HG03060 (cell line): ENCODE results near the gene TSEN2.
"Not testable (repeated sequence)": the region's sequence is repeated elsewhere in the genome, so short reads cannot be mapped to it uniquely, and the experiment has no call there.

Experiments
- ATAC-seq: cut with Tn5 transposase; IDR thresholded peaks from one replicate; pipeline ENCODE4 v1.9.1; 2021; ENCODE audit warnings: low read depth, moderate number of reproducible peaks; ENCODE audit not compliant: unreplicated experiment

TSEN2 gene

DNA sequence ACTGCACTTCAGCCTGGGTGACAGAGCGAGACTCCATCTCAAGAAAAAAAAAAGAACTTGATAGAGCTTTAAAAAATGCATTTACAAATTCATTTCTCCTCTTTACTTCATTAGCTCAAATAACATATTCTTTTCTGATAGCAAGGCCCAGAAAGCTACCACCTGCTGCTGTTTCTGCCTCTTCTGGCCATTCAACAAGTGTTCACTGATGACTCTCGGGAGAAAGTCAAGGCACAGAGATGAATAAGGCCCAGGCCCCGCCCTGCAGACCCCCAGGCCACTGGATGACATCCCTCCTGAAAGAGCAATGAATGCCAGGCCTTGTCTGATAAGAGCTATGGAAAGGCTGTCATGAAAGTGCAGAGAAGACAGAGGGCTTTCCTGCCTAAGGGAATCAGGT, 13.6 kb upstream of the TSEN2 start:
- ATAC-seq = no peak

DNA sequence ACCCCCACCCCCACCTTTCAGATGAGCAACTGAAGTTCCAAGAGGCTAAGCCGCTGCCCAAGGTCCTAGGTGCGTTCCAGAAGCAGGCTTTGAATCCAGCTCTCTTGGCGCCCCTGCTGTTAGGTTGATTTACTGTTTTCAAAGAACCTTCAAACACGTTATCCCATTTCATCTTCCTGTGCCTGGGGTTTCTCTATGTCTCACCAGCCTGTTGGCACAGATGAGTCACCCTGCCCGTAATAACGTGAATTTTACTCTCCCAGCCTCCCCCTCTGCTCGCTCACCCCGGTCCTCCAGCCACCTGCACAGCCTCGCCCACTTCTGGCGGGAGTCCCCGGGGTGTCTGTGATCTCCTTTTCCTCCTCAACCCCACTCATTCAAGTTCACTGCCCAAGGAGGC, 13.0 kb upstream of the TSEN2 start:
- ATAC-seq = no peak

DNA sequence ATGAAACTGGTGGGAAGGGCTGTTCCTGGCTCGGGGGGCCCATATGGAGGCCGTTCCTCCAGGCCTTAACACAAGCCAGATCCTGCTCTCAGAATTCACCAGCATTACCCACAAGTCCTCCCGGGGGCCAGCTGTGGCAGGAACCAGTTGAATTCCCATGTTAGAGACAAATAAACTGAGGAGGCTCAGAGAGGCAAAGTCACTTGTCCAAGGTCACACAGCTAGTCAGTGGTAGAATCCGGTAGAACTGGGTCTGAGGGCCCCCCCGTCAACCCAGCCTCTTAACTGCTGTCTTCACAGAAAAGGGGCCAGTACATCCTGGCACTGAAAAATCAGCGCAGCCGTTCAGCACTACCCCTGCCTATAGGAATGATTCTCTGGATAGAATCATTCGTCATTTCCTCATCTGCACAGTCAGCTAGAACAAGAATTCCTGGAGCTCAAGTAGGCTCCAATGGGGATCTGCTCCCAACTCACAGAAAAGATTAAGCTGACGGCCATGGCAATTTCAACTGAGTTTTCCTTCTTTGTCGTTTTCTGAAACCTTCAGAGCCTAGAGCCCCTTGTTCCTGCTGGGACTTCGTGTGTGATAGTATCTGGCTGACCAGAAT, 12.2 kb upstream of the TSEN2 start:
- ATAC-seq = no peak

DNA sequence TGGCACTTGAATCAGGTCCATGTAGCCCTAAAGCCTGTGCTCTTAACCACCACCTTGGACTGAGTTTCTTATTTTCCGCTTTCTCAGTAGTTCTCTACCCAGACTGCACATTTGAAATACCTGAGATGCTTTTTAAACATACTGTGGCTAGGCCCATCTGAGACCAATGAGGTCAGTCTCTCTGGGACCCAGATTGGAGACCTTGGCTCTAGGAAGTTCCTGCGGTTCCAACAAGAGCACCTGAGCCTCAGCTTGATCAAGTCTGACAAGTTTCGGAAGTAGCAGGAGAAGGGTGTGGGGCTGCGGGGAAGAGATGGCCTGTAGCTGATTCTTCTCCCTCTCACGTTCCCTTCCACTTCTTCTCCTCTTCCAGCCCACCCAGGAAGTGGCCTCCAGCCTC, 11.5 kb upstream of the TSEN2 start:
- no peak for ATAC-seq

DNA sequence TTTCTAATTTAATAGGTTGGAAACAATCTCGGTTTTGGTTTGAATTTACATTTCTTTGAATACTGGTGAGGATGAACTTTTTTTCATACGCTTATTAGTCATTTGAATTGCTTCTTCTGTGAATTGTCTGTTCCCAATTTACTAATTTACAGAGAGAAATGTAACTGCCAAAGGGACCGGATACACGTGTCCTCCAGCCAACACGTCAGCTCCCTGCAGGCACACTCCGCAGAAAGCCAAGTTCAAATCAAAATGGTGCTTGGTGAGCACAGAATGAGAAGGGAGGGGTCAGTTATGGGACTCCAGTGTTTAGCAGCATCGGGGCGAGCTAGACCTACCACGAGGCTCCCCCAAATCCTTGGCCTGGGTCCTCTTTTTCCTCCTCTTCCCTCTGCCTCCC, 10.8 kb upstream of the TSEN2 start:
- ATAC-seq = no peak

DNA sequence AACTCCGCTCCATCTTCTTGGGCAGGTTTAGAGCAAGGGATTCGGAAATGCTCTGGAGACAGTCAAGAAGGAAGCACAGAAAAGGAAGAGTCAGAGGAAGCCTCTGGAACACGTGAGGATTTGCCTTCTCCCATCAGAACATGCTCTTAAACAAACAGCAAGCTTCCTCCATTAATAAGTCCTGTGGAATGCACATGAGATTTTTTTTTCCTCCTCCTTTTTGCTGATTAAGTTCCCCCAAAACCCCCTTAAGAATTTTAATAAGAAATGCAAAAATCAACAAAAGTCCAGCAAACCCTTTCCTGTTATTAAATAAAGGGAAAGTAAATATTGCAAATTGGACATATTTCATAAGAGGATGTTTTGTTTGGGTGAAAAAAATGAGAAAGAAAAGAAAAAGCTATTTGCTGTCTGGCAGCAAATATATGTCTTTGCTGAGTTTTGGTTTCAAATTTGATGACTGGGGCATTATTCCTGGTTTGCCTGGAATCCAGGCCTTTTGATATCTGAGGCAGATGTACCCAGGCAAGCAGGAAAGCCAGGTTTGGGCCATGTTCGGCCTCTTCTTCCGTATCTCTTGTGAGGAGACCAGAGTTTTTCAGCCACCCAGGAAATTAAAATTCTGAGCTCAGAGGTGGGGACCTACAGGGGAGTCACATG, 7.9 kb upstream of the TSEN2 start:
- no peak for ATAC-seq

DNA sequence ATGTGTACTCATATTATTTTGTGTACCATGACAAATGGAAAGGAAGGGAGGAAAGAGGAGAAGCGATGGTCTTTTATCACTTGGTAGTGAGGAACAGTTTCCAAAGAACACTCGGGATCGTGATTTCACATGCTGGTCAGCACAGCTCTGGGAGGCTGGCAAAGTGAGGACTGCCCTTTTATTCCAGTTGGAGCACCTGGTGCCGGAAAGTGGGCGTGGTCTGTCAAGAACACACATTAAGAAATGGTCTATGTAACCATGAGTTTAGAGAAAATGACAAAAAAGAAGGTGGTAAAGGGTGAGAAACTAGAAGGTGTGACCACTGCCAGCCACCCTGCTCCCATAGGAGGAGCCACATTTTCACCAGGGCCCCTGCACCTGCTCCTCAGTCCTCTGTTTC, 7.0 kb upstream of the TSEN2 start:
- ATAC-seq = no peak

DNA sequence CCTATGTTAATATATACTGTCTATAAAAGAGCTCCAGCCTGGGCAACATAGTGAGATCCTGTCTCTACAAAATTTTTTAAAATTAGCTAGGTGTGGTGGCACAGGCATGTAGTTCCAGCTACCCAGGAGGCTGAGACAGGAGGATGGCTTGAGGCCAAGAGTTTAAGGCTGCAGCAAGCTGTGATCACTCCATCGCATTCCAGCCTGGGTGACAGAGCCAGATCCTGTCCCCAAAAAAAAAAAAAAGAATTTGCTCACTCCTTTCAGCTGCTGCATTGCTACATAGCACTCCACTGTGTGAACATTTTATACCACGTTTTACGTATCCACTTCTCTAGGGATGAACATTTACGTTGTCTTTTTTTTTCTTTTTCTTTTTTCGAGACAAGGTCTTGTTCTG, 6.0 kb upstream of the TSEN2 start:
- no peak for ATAC-seq

DNA sequence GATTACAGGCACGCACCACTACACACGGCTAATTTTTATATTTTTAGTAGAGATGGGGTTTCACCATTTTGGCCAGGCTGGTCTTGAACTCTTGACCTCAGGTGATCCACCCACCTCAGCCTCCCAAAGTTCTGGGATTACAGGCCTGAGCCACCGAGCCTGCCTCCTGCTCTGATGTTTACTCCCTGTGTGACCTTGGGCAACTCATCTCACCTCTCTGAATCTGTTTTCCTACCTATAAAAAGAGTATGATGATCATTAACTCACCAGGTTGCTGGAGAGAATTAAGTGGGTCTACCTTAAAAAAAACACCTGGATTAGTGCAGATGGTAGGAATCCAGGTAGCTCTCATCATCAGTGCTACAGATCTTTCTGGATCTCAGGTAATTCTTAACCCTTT, 5.1 kb upstream of the TSEN2 start:
- ATAC-seq = not testable (repeated sequence)

DNA sequence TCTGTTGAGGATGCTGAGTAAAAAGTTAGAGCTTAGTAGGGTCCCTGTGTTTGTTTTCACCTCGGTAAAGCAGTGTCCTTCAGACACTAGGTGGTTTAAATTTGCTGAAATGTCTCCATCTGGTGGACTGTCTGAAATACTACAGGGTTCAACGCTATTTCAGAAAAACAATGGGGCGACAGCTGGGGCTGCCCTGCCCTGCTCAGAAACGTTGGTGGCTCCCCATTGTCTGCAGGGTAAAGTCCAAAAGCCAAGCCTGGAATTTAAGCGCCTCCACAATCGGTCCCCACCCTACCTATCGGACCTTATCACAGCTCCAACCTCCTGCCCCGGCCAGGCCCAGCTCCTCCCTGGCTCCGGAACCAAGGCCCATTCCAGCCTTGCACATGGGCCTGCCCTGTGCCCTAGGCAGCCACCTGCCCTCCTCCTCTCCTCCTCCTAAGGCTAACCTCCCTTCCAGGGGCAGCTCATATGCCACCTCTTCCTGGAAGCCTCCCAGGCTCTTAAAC, 4.3 kb upstream of the TSEN2 start:
- no peak for ATAC-seq

DNA sequence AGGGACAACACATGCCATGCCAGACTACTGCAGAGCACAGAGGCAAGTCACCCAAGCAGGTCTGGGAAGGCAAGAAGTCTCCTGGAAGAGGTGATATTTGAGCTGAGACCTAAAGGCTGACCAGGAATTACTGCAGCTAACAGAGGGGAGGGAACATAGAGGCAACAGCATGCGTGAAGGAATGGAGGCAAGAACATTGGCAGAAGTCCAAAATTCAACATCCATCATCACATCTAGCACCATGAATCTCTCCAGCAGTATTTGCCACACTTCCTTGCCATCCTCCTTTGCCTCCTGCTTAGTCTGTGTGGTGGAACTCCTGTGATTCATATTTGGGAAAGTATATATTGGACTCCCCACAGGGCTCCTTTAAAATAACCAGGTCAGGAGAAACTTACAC, 870 bp upstream of the TSEN2 start:
- ATAC-seq = no peak

DNA sequence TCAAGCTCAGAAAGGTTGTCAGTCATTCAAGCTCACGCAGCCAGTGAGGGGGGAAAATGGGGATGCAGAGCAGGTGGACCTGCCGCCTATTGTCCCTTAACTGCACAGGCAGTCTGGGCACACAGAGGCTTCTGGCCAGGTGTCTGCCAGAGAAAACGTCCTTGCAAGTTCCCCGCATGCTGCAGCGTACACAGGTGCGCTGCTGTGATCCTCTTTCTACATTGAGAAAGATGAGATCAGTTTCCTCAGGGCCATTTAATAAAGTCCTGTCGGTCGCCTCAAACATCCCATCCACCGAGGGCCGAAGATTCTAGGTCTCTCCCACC, 445 bp upstream of the TSEN2 start:
- no peak for ATAC-seq

DNA sequence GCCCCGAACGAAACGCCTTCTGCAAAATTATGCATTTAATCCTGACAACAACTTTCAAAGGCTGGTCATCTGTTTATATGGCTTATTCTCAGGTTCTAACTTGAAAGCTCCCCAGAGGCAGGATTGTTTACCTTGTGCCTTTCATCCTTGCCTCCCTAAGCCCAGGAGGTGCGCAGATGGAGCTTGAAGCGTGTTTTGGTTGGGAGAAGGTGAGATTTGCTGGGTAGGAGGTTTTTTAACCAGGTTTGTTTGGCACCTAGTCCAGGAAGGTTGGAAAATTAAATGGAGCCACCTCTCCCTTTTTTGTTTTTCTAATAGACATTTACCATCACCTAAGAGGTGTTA, 675 bp downstream of the TSEN2 start:
- ATAC-seq = no peak

DNA sequence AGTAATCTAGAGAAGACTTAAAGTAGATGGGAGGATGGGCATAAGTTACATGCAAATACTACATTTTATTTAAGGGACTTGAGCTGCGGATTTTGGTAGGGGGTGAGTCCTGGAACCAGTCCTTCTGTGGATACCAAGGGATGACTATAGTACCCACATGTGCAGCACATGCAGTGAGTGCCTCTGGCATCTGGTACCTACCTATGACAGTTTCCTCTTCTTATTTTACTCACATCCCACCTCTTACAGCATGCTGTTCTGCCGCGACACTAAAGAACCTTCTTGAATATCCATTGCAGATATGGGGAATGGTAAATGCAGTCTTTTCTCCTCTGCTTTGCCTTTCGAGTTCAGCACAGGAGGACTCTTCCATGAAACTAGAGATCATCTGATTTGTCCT, 1.7 kb downstream of the TSEN2 start:
- ATAC-seq = no peak

DNA sequence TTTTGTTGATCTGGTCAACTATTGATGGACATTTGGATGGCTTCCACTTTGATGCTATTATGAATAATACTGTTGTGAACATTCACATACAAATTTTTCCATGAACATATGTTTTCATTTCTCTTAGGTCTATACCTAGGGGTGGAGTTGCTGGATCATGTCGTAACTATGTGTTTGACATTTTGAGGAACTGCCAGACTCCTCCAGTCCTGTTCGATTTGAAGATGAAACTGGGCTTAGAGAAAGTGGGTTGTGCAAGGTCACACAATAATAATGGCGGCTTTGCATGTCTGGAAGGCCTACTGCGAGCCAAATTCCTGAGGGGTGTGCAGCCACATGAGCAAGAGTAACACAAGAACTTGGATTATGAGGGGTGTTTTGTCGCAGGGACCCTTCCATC, 2.6 kb downstream of the TSEN2 start:
- ATAC-seq = no peak

DNA sequence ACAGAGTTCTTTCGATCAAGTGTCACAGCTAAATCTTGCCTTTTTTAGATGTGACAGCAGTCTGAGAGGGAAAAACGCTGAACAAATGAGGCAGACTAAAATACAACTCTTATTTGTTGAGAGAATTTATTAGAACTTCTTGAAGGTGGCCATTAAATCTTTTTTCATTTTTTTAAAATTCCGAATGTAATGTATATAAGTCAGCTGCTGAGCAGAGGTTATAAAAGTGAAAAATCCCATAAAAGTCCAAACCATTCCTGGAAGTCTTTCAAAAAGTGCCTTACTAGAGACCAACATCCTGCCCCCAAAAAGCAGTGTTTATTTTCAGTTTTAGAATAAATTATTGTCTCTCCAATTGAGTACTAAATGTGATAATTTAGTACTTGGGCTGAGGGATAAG, 3.1 kb downstream of the TSEN2 start:
- no peak for ATAC-seq

DNA sequence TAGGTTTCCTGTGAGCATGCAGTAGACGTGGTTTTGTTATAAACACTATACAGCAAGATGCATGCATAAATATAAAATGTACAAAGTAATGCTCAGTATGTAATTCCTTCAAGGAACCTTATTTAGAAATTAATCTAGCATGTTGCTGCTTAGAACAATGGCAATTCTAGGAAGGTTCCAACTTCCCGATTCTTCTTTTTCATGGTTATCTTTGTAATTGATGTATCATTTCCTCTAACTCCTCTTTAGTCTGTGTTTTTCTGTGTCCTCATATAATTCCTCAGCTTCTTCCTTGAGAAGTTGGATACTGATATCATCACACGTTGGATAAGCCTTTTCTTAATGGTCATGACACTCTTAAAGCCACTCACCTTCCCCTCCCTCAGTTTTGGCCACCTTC, 3.5 kb downstream of the TSEN2 start:
- no peak for ATAC-seq

DNA sequence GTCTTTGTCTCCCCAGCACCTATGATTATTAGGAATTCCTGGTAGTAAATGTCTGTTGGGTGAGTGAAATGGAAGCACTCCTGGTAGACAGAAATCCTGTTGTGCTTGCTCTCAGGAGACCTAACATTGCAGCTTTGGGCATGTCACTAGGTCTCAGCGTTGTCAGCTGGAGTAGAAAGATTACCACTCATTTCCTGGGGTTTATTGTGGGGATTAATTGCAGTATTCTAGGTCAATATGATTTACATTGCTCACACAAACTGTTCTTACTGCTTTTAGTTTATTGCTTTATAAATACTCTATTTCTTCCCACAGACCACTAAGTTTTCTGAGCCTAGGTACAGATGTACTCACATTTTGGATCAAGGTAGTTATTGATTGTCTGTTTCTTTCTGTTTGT, 5.1 kb downstream of the TSEN2 start:
- no peak for ATAC-seq

DNA sequence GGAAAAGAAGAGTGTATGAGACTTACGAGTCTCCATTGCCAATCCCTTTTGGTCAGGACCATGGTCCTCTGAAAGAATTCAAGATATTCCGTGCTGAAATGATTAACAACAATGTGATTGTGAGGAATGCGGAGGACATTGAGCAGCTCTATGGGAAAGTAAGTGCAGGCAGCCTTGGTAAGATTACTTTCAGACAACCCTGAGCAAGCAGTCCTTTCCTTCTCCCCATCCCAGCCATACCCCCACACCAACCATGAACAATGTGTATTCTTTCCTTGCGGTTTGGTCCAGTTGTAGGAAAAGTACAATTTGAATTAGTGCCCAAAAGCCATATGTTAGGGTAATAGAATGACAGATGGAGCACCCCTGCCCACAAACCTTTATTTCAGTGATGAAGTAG, 5.6 kb downstream of the TSEN2 start:
- no peak for ATAC-seq

DNA sequence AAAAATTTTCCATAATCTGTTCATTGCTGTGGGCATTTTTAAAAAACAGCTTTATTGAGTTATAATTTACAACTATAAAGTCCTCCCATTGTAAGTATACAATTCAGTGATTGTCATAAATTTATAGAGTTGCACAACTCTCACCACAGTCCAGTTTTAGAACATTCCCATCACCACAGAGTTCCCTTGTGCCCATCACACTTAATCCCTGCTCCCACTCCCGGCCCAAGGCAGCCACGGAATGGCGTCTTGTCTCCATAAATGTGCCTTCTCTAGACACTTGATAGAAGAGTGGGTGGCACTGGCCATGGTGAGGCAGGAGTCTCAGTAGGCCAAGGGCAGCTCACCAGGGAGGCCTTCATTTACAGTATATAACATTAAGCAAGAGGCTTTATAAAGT, 6.3 kb downstream of the TSEN2 start:
- no peak for ATAC-seq

DNA sequence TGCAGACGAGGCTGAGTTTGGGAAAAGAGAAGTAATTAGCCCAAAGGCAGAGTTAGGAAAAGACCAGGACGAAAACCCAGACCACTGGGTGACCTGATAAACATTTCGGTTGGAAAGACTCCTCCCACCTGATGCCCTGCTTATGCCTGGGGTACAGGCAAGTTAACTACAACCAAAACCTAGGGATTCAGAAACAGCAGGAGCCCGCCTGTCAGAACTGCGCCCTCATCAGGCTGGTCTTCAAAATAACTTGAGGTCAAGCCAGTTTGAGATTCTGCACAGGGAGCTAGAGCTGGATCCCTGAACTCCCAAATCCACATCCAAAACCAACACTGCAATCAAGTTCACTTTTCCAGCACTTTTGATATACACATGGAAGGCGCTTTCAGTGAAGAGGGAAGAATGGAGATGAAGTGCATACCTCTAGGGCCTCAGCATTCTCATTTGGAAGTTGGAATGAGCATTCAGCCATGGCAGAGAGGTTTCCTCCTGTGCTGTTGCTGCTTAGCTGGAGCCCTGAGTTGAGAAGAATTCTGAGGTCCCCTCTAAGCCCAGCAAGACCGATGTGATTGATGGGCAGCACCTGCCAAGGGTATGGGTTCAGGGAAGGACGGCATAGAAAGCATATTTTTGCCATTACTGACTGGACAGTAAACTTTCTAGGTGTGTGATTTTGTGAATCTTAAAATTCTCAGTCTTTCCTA, 11.6 kb downstream of the TSEN2 start:
- no peak for ATAC-seq

DNA sequence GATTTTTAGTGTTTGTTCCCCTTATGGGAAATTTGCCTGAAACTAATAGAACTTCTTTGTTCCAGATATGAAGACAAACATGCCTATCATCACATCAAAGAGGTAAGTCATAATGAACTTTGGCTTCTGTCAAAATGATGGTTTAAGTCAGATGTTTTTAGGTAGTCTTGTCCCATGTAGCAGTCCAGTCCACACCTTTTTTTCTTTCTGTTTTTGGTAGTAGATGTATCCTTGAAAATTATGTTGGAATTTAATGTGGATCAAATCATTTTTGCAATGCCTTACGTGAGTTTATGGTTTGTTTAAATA, 12.1 kb downstream of the TSEN2 start:
- no peak for ATAC-seq
